GM12878 (cell line): ENCODE measurements around the gene PRR5L. TPM values are rescaled to one million over a fixed set of nuclear protein-coding genes. Genes with fewer than 3 reads are reported as not detected.

Source experiments
- ATAC-seq: fragments of 200-7000 bp; cut with Tn5 transposase; 3 replicates; pipeline ENCODE4 v1.9.1; 2020; ENCODE audit warnings: mild to moderate bottlenecking, moderate library complexity
- BruUV-seq: library from RNA; stranded (reverse); fragments of 400-500 nt; replicated peaks from 2 replicates; lab custom pipeline; 2021; lab: Mats Ljungman, UMichigan
- CTCF ChIA-PET: fragments of 300-600 bp; sonication (Branson Sonifier 250); formaldehyde crosslinking; extraction: SDS; loops from one replicate; lab custom pipeline; 2021; ENCODE audit warnings: inconsistent platforms; lab: Yijun Ruan, JAX
- POLR2A ChIA-PET: fragments of 350-600 bp; formaldehyde crosslinking; extraction: SDS; loops from one replicate; lab custom pipeline; 2021; ENCODE audit warnings: inconsistent platforms; lab: Charles Lee
- RAD21 ChIA-PET: fragments of 300-600 bp; sonication (Branson Sonifier 250); formaldehyde crosslinking; loops from one replicate; lab custom pipeline; 2023; ENCODE audit warnings: antibody characterized with exemption; ENCODE audit not compliant: unreplicated experiment; lab: Charles Lee
- SMC1A ChIA-PET: fragments of 300-600 bp; sonication (Branson Sonifier 250); formaldehyde crosslinking; loops from one replicate; lab custom pipeline; 2023; ENCODE audit not compliant: unreplicated experiment, uncharacterized antibody; lab: Charles Lee
- DNase-seq: peaks from one replicate; pipeline ENCODE4 v3.0.0-alpha.2; 2011; ENCODE audit warnings: low read depth, low spot score
- FAIRE-seq: peaks from 3 replicates; lab custom pipeline; 2011; peaks lifted over from hg19 to GRCh38; lab: Jason Lieb, UNC
- H2AFZ ChIP-seq: 2 replicates; pipeline ENCODE4 v1.6.0; 2011; ENCODE audit warnings: low read depth, low read length, control low read depth; ENCODE audit not compliant: control insufficient read depth
- H3K27ac ChIP-seq: 2 replicates; pipeline ENCODE4 v1.5.1; 2011; ENCODE audit warnings: control low read depth; ENCODE audit not compliant: control insufficient read depth, insufficient read depth
- H3K27me3 ChIP-seq, 2 experiments: replicated peaks in 1 of 2; 2 replicates each; pipeline versions ENCODE4 v1.6.0 to v1.6.1; 2011; ENCODE audit warnings: low read length in 1 of 2; ENCODE audit not compliant: control insufficient read depth in 2 of 2, insufficient read depth in 2 of 2
- H3K36me3 ChIP-seq, 2 experiments: 2 replicates each; pipeline ENCODE4 v1.5.1; 2011; ENCODE audit warnings: low read length in 1 of 2; ENCODE audit not compliant: control insufficient read depth in 2 of 2, insufficient read depth in 2 of 2
- H3K4me1 ChIP-seq: 2 replicates; pipeline ENCODE4 v1.6.1; 2011; ENCODE audit warnings: mild to moderate bottlenecking, low read length, moderate library complexity, mixed read lengths; ENCODE audit not compliant: control insufficient read depth, insufficient read depth
- H3K4me2 ChIP-seq: 2 replicates; pipeline ENCODE4 v1.6.0; 2011; ENCODE audit warnings: control low read depth; ENCODE audit not compliant: control insufficient read depth, insufficient read depth
- H3K4me3 ChIP-seq: fragments of 200-600 bp; sonication (generic); 2 replicates; pipeline ENCODE4 v1.5.1; 2016
- H3K79me2 ChIP-seq: 2 replicates; pipeline ENCODE4 v1.6.0; 2011; ENCODE audit warnings: low read length; ENCODE audit not compliant: control insufficient read depth, insufficient read depth
- H3K9ac ChIP-seq: 2 replicates; pipeline ENCODE4 v1.8.0; 2011; ENCODE audit warnings: low read length, control low read depth, mixed read lengths; ENCODE audit not compliant: control insufficient read depth, insufficient read depth
- H3K9me3 ChIP-seq: replicated peaks from 3 replicates; pipeline ENCODE4 v1.5.1; 2011; ENCODE audit warnings: mild to moderate bottlenecking, low read length; ENCODE audit not compliant: control insufficient read depth, insufficient read depth
- H4K20me1 ChIP-seq: 2 replicates; pipeline ENCODE4 v1.6.0; 2011; ENCODE audit not compliant: control insufficient read depth, insufficient read depth
- CREB1 ChIP-seq: IDR thresholded peaks from 2 replicates; pipeline ENCODE4 v1.6.1; 2012; ENCODE audit warnings: low read depth, mild to moderate bottlenecking, inconsistent platforms
- EP300 ChIP-seq, 2 experiments: fragments of 150-350 bp in 1 of 2; IDR thresholded peaks; 2 replicates each; pipeline ENCODE4 v1.6.1; 2011 to 2012; ENCODE audit warnings: low read depth in 2 of 2, low read length in 2 of 2, borderline replicate concordance in 1 of 2, improper control_type of control experiment in 1 of 2, inconsistent platforms in 1 of 2; ENCODE audit not compliant: control insufficient read depth in 1 of 2
- HDAC2 ChIP-seq: fragments of 200-600 bp; sonication (generic); IDR thresholded peaks from 2 replicates; pipeline ENCODE4 v1.6.1; 2017
- HDAC6 ChIP-seq: fragments of 200-600 bp; sonication (generic); IDR thresholded peaks from one replicate; pipeline ENCODE4 v1.8.0; 2017; ENCODE audit warnings: antibody characterized with exemption; ENCODE audit not compliant: unreplicated experiment
- IKZF1 ChIP-seq: fragments of 450-650 bp; conservative IDR thresholded peaks from 2 replicates; pipeline ENCODE4 v1.6.1; 2017; ENCODE audit warnings: antibody characterized with exemption, mild to moderate bottlenecking
- IRF4 ChIP-seq: IDR thresholded peaks from 2 replicates; pipeline ENCODE4 v1.6.1; 2011; ENCODE audit warnings: low read depth, low read length
- NFYA ChIP-seq: IDR thresholded peaks from 2 replicates; pipeline ENCODE4 v1.6.1; 2011; ENCODE audit warnings: low read depth, mild to moderate bottlenecking, low read length, improper control_type of control experiment, borderline replicate concordance
- PML ChIP-seq: IDR thresholded peaks from 2 replicates; pipeline ENCODE4 v1.6.1; 2012; ENCODE audit warnings: low read length, inconsistent platforms
- POLR2A ChIP-seq: IDR thresholded peaks from 2 replicates; pipeline ENCODE4 v1.6.1; 2011; ENCODE audit warnings: low read depth, mild to moderate bottlenecking, low read length
- RB1 ChIP-seq: fragments of 450-650 bp; formaldehyde crosslinking; IDR thresholded peaks from 2 replicates; pipeline ENCODE4 v1.6.1; 2017; ENCODE audit warnings: mild to moderate bottlenecking, borderline replicate concordance
- RUNX3 ChIP-seq: IDR thresholded peaks from 2 replicates; pipeline ENCODE4 v1.6.1; 2012; ENCODE audit warnings: low read length, inconsistent platforms
- TCF12 ChIP-seq: IDR thresholded peaks from 2 replicates; pipeline ENCODE4 v1.6.1; 2011; ENCODE audit warnings: low read depth, mild to moderate bottlenecking, low read length
- WGBS: methylation state at CpG from one replicate; pipeline ENCODE4 v1.1.6; 2016; ENCODE audit warnings: low lambda C conversion rate; ENCODE audit not compliant: insufficient replicate concordance, insufficient coverage; ENCODE audit errors: missing lambda C conversion rate; 5-methylcytosine and 5-hydroxymethylcytosine counted together
- in situ Hi-C: fragments of 300-500 bp; cut with MboI; formaldehyde crosslinking; loops from 9 replicates; pipeline ENCODE4 v1.14.3; 2018; ENCODE audit warnings: mixed read lengths
- intact Hi-C: fragments of 100-400 bp; cut with micrococcal nuclease; formaldehyde crosslinking; loops from one replicate; pipeline ENCODE4 v1.14.2; 2022; ENCODE audit not compliant: unreplicated experiment
- polyA plus RNA-seq, 11 experiments: library from polyadenylated mRNA; depleted of rRNA in 4 of 11; unstranded in 6 of 11; stranded (reverse) in 5 of 11; fragments of >200 nt; fragmentation: Nextera tagmentation in 4 of 11; fragmentation: Illumina TruSeq in 1 of 11; extraction: Ambion mirVana in 4 of 11; extraction: Trizol in 1 of 11; gene quantifications; 1 replicate in 1 of 11; 2 replicates in 10 of 11; pipeline versions ENCODE4 v1.2.1 to v1.2.3, GENCODE V29; 2011 to 2016; ENCODE audit warnings: inconsistent platforms in 2 of 11, missing spikeins in 2 of 11, low read depth in 1 of 11
- total RNA-seq, 4 experiments: library from RNA; depleted of rRNA in 3 of 4; stranded (reverse); fragments of >200 nt in 3 of 4; fragmentation: Illumina TruSeq in 1 of 4; extraction: Trizol in 1 of 4; gene quantifications; 2 replicates each; pipeline versions ENCODE4 v1.2.1 to v1.2.3, GENCODE V29; 2013 to 2021
- TF ChIP-seq, protein P1 (sequence below): fragments of 450-650 bp; IDR thresholded peaks from 2 replicates; pipeline ENCODE4 v1.6.1; 2017; ENCODE audit warnings: mild to moderate bottlenecking, moderate library complexity
- TF ChIP-seq, protein P2 (sequence below): IDR thresholded peaks from 2 replicates; pipeline ENCODE4 v1.6.1; 2012; ENCODE audit warnings: low read length, inconsistent platforms
- TF ChIP-seq, protein P3 (sequence below): fragments of 450-650 bp; IDR thresholded peaks from 2 replicates; pipeline ENCODE4 v1.6.1; 2018; ENCODE audit warnings: mild to moderate bottlenecking, low read depth, moderate library complexity; ENCODE audit not compliant: partially characterized antibody

PRR5L gene
- total and polyA plus RNA-seq, 10 of the 15 experiments (the other 5 are each of a cell fraction or from before 2014, with no cell fraction given): 0.11 to 4.2 (median 0.67) TPM; not detected in 1

DNA sequence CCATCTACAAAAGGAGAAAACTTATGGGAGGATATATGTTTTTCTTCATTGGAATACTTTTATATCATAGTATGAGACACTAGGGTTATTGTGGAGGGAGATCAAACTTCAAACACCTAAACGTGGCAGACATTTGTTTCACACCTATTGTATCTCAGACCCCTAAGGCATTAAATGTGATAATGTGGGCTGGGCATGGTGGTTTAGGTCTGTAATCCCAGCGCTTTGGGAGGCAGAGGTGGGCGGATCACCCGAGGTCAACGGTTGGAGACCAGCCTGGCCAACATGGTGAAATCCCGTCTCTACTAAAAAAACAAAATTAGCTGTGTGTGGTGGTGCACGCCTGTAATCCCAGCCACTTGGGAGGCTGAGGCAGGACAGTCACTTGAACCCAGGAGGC lies 75.5 kb downstream of the PRR5L start:
- FAIRE-seq (no peak), ATAC-seq (no peak), DNase-seq (no peak)
- RAD21 ChIA-PET: no interaction called here
- SMC1A ChIA-PET: no interaction called here
- Histone ChIP-seq H3K36me3 (no peaks in the 10 kb centered on the region), H3K27ac (no peak overlapping the region), H4K20me1 (no peaks in the 10 kb centered on the region), H3K79me2 (no peaks in the 10 kb centered on the region), H2AFZ (no peak overlapping the region), H3K9me3 (no peaks in the 10 kb centered on the region), H3K4me1 (no peaks in the 10 kb centered on the region), H3K27me3 (peaks cover 2 to 3% of the 10 kb centered on the region in 2 experiments; a peak in 2 of 4 replicates), H3K4me3 (no peak overlapping the region), H3K4me2 (no peak overlapping the region), H3K9ac (no peak overlapping the region)
- WGBS: 53% methylated on average over 7 of the region's 7 CpGs
- POLR2A ChIA-PET: no interaction called here
- BruUV-seq: no TSS peak
- CTCF ChIA-PET: no interaction called here
- intact Hi-C loops (no loop called here), in situ Hi-C loops (no loop called here)
- TF ChIP-seq RUNX3 (no peak), TCF12 (no peak), RB1 (no peak), IKZF1 (no peak), NFYA (no peak), PML (no peak), EP300 (IDR thresholded peaks at IDR 0.05; ENCODE audit: borderline replicate concordance in 1 of 2, control insufficient read depth in 1 of 2, low read depth in 2 of 2, low read length in 2 of 2) (no peak), HDAC6 (no peak), POLR2A (no peak), CREB1 (no peak), IRF4 (no peak), HDAC2 (no peak)
- TF ChIP-seq, protein P1, sequence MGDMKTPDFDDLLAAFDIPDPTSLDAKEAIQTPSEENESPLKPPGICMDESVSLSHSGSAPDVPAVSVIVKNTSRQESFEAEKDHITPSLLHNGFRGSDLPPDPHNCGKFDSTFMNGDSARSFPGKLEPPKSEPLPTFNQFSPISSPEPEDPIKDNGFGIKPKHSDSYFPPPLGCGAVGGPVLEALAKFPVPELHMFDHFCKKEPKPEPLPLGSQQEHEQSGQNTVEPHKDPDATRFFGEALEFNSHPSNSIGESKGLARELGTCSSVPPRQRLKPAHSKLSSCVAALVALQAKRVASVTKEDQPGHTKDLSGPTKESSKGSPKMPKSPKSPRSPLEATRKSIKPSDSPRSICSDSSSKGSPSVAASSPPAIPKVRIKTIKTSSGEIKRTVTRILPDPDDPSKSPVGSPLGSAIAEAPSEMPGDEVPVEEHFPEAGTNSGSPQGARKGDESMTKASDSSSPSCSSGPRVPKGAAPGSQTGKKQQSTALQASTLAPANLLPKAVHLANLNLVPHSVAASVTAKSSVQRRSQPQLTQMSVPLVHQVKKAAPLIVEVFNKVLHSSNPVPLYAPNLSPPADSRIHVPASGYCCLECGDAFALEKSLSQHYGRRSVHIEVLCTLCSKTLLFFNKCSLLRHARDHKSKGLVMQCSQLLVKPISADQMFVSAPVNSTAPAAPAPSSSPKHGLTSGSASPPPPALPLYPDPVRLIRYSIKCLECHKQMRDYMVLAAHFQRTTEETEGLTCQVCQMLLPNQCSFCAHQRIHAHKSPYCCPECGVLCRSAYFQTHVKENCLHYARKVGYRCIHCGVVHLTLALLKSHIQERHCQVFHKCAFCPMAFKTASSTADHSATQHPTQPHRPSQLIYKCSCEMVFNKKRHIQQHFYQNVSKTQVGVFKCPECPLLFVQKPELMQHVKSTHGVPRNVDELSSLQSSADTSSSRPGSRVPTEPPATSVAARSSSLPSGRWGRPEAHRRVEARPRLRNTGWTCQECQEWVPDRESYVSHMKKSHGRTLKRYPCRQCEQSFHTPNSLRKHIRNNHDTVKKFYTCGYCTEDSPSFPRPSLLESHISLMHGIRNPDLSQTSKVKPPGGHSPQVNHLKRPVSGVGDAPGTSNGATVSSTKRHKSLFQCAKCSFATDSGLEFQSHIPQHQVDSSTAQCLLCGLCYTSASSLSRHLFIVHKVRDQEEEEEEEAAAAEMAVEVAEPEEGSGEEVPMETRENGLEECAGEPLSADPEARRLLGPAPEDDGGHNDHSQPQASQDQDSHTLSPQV: no peak
- TF ChIP-seq, protein P2, sequence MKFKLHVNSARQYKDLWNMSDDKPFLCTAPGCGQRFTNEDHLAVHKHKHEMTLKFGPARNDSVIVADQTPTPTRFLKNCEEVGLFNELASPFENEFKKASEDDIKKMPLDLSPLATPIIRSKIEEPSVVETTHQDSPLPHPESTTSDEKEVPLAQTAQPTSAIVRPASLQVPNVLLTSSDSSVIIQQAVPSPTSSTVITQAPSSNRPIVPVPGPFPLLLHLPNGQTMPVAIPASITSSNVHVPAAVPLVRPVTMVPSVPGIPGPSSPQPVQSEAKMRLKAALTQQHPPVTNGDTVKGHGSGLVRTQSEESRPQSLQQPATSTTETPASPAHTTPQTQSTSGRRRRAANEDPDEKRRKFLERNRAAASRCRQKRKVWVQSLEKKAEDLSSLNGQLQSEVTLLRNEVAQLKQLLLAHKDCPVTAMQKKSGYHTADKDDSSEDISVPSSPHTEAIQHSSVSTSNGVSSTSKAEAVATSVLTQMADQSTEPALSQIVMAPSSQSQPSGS: no peak
- TF ChIP-seq, protein P3, sequence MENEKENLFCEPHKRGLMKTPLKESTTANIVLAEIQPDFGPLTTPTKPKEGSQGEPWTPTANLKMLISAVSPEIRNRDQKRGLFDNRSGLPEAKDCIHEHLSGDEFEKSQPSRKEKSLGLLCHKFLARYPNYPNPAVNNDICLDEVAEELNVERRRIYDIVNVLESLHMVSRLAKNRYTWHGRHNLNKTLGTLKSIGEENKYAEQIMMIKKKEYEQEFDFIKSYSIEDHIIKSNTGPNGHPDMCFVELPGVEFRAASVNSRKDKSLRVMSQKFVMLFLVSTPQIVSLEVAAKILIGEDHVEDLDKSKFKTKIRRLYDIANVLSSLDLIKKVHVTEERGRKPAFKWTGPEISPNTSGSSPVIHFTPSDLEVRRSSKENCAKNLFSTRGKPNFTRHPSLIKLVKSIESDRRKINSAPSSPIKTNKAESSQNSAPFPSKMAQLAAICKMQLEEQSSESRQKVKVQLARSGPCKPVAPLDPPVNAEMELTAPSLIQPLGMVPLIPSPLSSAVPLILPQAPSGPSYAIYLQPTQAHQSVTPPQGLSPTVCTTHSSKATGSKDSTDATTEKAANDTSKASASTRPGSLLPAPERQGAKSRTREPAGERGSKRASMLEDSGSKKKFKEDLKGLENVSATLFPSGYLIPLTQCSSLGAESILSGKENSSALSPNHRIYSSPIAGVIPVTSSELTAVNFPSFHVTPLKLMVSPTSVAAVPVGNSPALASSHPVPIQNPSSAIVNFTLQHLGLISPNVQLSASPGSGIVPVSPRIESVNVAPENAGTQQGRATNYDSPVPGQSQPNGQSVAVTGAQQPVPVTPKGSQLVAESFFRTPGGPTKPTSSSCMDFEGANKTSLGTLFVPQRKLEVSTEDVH: no peak
